HG02885 (cell line): ENCODE data around the gene CASK.
"Not testable (repeated sequence)": the region's sequence is repeated elsewhere in the genome, so short reads cannot be mapped to it uniquely, and the experiment has no call there.

Experiments used
- ATAC-seq: cut with Tn5 transposase; IDR thresholded peaks from one replicate; pipeline ENCODE4 v1.9.1; 2021; ENCODE audit warnings: mild to moderate bottlenecking; ENCODE audit not compliant: unreplicated experiment, poor library complexity

Gene CASK

GRCh38 chrX:41737065-41737464 is 186.3 kb downstream of the CASK start:
- ATAC-seq = no peak

- peak; percentile 32 for ATAC-seq
These were observed 188.8 kb downstream of the CASK start for GRCh38 chrX:41734530-41734929.

- ATAC-seq = peak; percentile 98
These were observed 189.4 kb downstream of the CASK start for GRCh38 chrX:41733939-41734338.

- ATAC-seq = no peak
These were observed 191.1 kb downstream of the CASK start for GRCh38 chrX:41732260-41732659.

- ATAC-seq = no peak
These were observed 193.3 kb downstream of the CASK start for GRCh38 chrX:41730081-41730480.

- no peak for ATAC-seq
These were observed 195.2 kb downstream of the CASK start for GRCh38 chrX:41728125-41728524.

- ATAC-seq = no peak
These were observed 199.5 kb downstream of the CASK start, which contains the start of gene GPR82 for GRCh38 chrX:41723826-41724225. GPR82 (plus strand) TSS chrX:41724181; CDS start chrX:41727027, 2,846 bp downstream.

- ATAC-seq = no peak
These were observed 200.3 kb downstream of the CASK start for GRCh38 chrX:41722816-41723618.

GRCh38 chrX:41722214-41722613 is 201.1 kb downstream of the CASK start:
- no peak for ATAC-seq

GRCh38 chrX:41721590-41721989 is 201.8 kb downstream of the CASK start:
- peak; percentile 34 for ATAC-seq

GRCh38 chrX:41720125-41720779 is 203.1 kb downstream of the CASK start:
- ATAC-seq = peak; percentile 90

- ATAC-seq = not testable (repeated sequence)
These were observed 203.7 kb downstream of the CASK start for GRCh38 chrX:41719610-41720009.

- no peak for ATAC-seq
These were observed 204.7 kb downstream of the CASK start for GRCh38 chrX:41718481-41719235.

GRCh38 chrX:41716767-41717473 is 206.4 kb downstream of the CASK start:
- ATAC-seq = no peak

- ATAC-seq = no peak
These were observed 207.1 kb downstream of the CASK start for GRCh38 chrX:41716222-41716621.

GRCh38 chrX:41711021-41711667 is 212.2 kb downstream of the CASK start:
- no peak for ATAC-seq

- no peak for ATAC-seq
These were observed 214.9 kb downstream of the CASK start for GRCh38 chrX:41708486-41708885.

- ATAC-seq = no peak
These were observed 216.1 kb downstream of the CASK start for GRCh38 chrX:41707218-41707617.

GRCh38 chrX:41705680-41706374 is 217.5 kb downstream of the CASK start:
- ATAC-seq = peak; percentile 90
